ENCODE results near the gene MBNL1. TPM values are rescaled to one million over a fixed set of nuclear protein-coding genes. Genes with fewer than 3 reads are reported as not detected.

The MBNL1 gene
- total RNA-seq, 2 experiments from 2014 or later = 163 to 174 TPM

DNA sequence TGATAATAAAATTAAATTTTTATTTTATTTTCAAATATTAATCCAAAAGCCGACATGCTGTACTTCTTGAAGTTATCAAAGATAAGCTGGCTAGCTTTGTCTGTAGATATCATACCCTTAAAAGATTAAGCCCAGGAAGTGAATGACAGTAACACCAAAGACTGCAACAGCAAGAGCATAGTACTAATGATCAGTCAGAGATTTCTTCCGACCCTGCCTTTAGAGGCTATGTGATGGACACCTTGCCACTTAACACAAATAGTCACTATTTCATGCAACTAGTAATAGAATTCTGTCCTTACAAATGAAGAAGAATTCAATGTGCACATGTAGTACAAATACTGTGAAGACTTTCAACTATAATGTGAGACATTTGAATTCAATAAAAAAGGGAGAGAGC lies 9.3 kb upstream of the MBNL1 start:
- Histone ChIP-seq H4K20me1 (ENCODE audit: insufficient read depth, low read length) (no peaks in the 10 kb centered on the region), H2AFZ (ENCODE audit: low read length) (no peak overlapping the region), H3K4me3 (ENCODE audit: low read depth, low read length, poor library complexity, severe bottlenecking) (no peak overlapping the region), H3K27ac (ENCODE audit: low read depth, low read length, poor library complexity, severe bottlenecking) (no peak overlapping the region), H3K36me3 (ENCODE audit: insufficient read depth, low read length) (no peaks in the 10 kb centered on the region), H3K9me2 (ENCODE audit: insufficient read depth, low read length) (no peaks in the 10 kb centered on the region), H3K9me3 (ENCODE audit: low read length) (no peaks in the 10 kb centered on the region), H3K4me2 (ENCODE audit: low read length) (no peak overlapping the region), H3K79me2 (ENCODE audit: insufficient read depth, low read depth, low read length) (peaks cover 2% of the 10 kb centered on the region; the same call in 1 of the 2 replicates), H3K4me1 (ENCODE audit: insufficient read depth, low read length, poor library complexity, severe bottlenecking) (peaks cover 52% of the 10 kb centered on the region)
- intact Hi-C loops (cut with micrococcal nuclease; ENCODE audit: unreplicated experiment) = no loop called here
- BruUV-seq (replicated peaks) = no TSS peak
- no peak for TF ChIP-seq EZH2phosphoT487 (IDR thresholded peaks at IDR 0.05; ENCODE audit: borderline replicate concordance, low read depth, low read length)
- ChIA-PET POLR2A (interaction anchor here (1.1 to 9.2 kb wide), 5 partner anchors 9 to 61 kb away, joined by 3 to 100 read pairs (median 4); partner anchors contain the start of gene MBNL1), CTCF (ENCODE audit: unreplicated experiment) (no interaction called here)
- DNase-seq (ENCODE audit: low spot score) = no peak

- no TSS peak for BruUV-seq (replicated peaks)
- no peak for DNase-seq (ENCODE audit: low spot score)
- Histone ChIP-seq H3K9me2 (ENCODE audit: insufficient read depth, low read length) (no peaks in the 10 kb centered on the region), H3K9me3 (ENCODE audit: low read length) (no peaks in the 10 kb centered on the region), H3K27ac (ENCODE audit: low read depth, low read length, poor library complexity, severe bottlenecking) (no peak overlapping the region), H2AFZ (ENCODE audit: low read length) (no peak overlapping the region), H3K4me3 (ENCODE audit: low read depth, low read length, poor library complexity, severe bottlenecking) (no peak overlapping the region), H3K4me2 (ENCODE audit: low read length) (no peak overlapping the region), H3K36me3 (ENCODE audit: insufficient read depth, low read length) (no peaks in the 10 kb centered on the region), H3K4me1 (ENCODE audit: insufficient read depth, low read length, poor library complexity, severe bottlenecking) (peaks cover 46% of the 10 kb centered on the region), H3K79me2 (ENCODE audit: insufficient read depth, low read depth, low read length) (no peaks in the 10 kb centered on the region), H4K20me1 (ENCODE audit: insufficient read depth, low read length) (no peaks in the 10 kb centered on the region)
- CTCF ChIA-PET (ENCODE audit: unreplicated experiment) = no interaction called here
- TF ChIP-seq CTCF (conservative IDR thresholded peaks at IDR 0.05; ENCODE audit: low read length) = no peak
- TF ChIP-seq EZH2phosphoT487 (IDR thresholded peaks at IDR 0.05; ENCODE audit: borderline replicate concordance, low read depth, low read length) = no peak
- POLR2A ChIA-PET = interaction anchor here (1.3 to 9.2 kb wide), 2 partner anchors 15 to 61 kb away, joined by 4 to 100 read pairs; no protein-coding TSS in a partner anchor
- intact Hi-C loops (cut with micrococcal nuclease; ENCODE audit: unreplicated experiment) = no loop called here
Measured at GRCh38 chr3:152260026-152260425, 8.7 kb upstream of the MBNL1 start.

DNA sequence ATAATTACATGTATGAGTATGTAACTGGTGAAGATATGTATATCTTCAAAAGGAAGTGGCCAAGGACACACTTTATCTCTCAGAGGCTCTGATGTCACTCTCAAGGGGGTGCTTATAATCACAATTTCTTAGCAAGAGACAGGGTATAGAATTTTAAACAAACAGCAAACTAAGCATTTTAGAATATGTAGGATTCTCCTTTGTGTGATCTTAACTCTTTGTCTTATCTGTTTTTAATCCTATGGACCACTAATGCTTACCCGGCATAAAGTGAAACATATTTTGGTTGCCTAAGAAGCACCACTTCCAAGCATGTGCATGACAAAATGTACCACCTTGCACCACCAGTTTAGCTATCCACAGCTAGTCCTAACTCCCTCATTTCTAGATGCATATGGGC lies 8.2 kb upstream of the MBNL1 start:
- Histone ChIP-seq H3K9me2 (ENCODE audit: insufficient read depth, low read length) (no peaks in the 10 kb centered on the region), H3K4me2 (ENCODE audit: low read length) (no peak overlapping the region), H3K4me1 (ENCODE audit: insufficient read depth, low read length, poor library complexity, severe bottlenecking) (peaks cover 41% of the 10 kb centered on the region), H3K27ac (ENCODE audit: low read depth, low read length, poor library complexity, severe bottlenecking) (no peak overlapping the region), H3K4me3 (ENCODE audit: low read depth, low read length, poor library complexity, severe bottlenecking) (no peak overlapping the region), H3K79me2 (ENCODE audit: insufficient read depth, low read depth, low read length) (no peaks in the 10 kb centered on the region), H3K9me3 (ENCODE audit: low read length) (no peaks in the 10 kb centered on the region), H3K36me3 (ENCODE audit: insufficient read depth, low read length) (no peaks in the 10 kb centered on the region), H4K20me1 (ENCODE audit: insufficient read depth, low read length) (no peaks in the 10 kb centered on the region), H2AFZ (ENCODE audit: low read length) (no peak overlapping the region)
- intact Hi-C loops (cut with micrococcal nuclease; ENCODE audit: unreplicated experiment) = no loop called here
- no TSS peak for BruUV-seq (replicated peaks)
- CTCF ChIA-PET (ENCODE audit: unreplicated experiment) = no interaction called here
- DNase-seq (ENCODE audit: low spot score) = no peak
- POLR2A ChIA-PET = interaction anchor here (1.3 to 9.2 kb wide), 2 partner anchors 15 to 62 kb away, joined by 4 to 100 read pairs; no protein-coding TSS in a partner anchor
- no peak for TF ChIP-seq EZH2phosphoT487 (IDR thresholded peaks at IDR 0.05; ENCODE audit: borderline replicate concordance, low read depth, low read length)
- no peak for TF ChIP-seq CTCF (conservative IDR thresholded peaks at IDR 0.05; ENCODE audit: low read length)
